Measurements from ENCODE around the gene ABHD15.

The ABHD15 gene

GRCh38 chr17:29566473-29567303 lies at the start of gene ABHD15:
Gene ABHD15, minus strand, starts transcription at chr17:29567037. Its CDS starts 71 bp downstream, at chr17:29566966.
- FAIRE-seq: no peak

GRCh38 chr17:29615492-29616299 lies 48.9 kb upstream of the ABHD15 start:
- no peak for FAIRE-seq

GRCh38 chr17:29615048-29615385 lies 48.2 kb upstream of the ABHD15 start:
- FAIRE-seq: no peak

DNA sequence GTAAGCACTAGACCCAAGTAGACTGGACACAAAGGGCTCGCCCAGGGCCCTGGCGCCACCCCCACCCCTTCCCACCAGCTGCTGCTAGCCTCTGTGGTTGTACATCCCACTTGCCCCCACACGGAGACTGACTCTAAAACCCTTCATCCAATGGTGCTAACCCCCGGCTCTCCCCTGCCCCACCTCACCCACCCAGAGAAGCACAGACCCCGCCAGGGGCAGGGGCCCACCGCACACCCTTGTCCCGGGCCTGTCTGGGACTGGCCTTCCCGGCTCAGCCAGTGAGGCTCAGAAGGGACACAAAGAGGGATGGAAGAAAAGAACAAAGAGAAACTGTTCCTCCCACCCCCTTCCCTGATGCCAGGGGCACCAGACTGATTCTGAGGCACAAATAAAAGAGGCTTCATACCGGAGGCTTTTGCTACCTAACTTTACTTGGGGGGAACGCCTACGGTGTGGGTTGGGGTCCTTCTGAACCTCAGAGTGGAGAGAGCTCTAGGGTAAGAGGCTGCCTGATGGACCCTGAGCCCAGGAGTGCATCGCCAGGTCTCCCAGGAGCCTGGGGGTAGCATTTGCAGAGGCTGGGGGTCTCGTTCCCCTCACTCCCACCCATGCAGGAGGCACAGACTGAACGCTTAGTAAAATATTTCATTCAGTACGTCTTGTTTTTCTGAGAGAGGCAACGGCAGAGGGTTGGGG lies 47.7 kb upstream of the ABHD15 start:
- FAIRE-seq: no peak

DNA sequence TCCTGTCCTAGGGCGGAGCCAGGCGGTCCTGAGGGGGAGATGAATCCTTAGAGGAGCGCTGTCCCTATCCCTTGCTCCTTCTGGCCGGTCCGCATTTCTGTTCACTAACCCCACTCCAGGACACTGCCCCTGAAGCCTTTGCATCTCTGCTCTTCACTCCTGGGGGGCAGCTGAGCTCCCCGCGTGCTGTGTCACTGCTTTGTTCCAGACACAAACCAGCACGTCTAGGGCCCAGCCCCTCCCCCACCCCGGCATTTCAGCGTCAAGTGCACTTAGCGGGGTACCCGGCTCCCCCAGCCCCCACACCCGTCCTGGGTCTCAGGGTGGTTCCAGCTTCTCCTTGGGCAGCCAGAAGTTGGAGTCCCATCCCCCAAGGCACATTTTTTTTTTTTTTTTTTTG lies 47.0 kb upstream of the ABHD15 start:
- FAIRE-seq: no peak

DNA sequence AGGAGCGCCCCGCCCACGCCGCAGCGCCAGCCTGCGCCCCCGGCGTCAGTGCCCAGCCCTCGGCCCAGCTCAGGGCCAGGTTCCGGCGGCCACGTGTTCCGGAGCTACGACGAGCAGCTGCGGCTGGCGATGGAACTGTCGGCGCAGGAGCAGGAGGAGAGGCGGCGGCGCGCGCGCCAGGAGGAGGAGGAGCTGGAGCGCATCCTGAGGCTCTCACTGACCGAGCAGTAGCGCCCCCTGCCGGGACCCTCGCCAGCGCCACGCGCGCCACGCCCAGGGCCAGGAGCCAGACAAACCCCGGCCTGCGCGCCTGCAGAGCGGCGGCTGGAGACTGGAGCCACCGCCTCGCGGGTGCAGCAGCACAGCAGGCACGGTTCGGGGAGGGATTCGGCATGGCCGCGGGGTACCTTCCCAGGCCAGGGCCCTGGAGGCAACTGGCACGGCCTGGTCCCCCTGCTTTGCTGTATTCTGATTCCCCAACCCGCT lies 46.6 kb upstream of the ABHD15 start:
- FAIRE-seq: no peak

- no peak for FAIRE-seq
Observed at GRCh38 chr17:29612404-29613280, 45.8 kb upstream of the ABHD15 start.

DNA sequence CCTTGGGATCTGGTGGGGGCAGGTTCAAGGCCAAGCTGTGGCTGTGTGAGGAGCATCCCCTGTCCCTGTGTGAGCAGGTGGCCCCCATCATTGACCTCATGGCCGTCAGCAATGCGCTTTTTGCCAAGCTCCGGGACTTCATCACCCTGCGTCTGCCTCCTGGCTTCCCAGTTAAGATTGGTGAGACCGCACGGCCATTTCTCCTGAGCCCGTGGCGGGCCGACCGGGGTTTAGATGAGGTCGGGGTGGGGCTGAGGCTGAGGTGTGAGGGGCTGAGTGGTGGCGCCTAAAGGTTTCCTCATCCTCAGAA lies 45.2 kb upstream of the ABHD15 start:
- FAIRE-seq: no peak

- no peak for FAIRE-seq
Observed at GRCh38 chr17:29611351-29612093, 44.7 kb upstream of the ABHD15 start.

- no peak for FAIRE-seq
Observed at GRCh38 chr17:29610395-29610794, 43.6 kb upstream of the ABHD15 start.

DNA sequence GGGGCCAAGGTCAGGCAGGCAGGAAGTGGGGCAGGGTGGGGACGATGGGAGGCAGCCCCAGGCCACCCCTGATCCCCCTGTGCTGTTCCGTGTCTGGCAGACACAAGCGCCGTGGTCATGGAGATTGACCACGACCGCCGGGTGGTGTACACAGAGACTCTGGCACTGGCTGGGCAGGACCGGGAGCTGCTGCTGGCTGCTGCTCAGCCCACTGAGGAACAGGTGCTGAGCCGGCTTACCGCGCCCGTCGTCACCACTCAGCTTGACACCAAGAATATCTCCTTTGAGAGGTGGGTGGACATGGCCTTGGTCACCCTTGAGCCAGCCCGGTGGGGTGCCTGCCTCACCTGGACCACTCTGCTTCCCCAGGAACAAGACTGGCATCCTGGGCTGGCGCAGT lies 42.1 kb upstream of the ABHD15 start:
- no peak for FAIRE-seq

- FAIRE-seq: no peak
Observed at GRCh38 chr17:29607557-29608195, 40.8 kb upstream of the ABHD15 start.

DNA sequence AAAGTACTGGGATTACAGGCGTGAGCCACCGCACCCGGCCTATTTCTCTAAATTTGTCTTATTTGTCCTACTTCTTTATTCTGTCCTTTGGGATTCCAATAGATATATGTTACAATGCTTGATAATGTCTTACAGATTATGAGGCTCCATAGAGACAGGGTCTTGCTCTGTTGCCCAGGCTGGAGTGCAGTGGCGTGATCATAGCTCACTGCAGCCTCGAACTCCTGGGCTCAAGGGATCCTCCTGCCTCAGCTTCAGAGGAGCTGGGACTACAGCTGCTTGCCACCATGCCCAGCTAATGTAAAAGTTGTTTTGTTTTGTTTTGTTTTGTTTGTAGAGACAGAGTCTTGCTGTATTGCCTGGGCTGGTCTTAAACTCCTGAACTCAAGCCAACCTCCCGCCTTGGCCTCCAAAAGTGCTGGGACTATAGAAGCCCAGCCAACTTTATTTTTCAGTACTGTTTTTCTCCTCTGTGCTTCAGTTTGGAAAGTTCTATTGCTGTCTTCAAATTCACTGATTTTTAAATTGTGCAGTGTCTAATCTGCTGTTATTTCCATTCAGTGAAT lies 36.4 kb upstream of the ABHD15 start:
- no peak for FAIRE-seq

DNA sequence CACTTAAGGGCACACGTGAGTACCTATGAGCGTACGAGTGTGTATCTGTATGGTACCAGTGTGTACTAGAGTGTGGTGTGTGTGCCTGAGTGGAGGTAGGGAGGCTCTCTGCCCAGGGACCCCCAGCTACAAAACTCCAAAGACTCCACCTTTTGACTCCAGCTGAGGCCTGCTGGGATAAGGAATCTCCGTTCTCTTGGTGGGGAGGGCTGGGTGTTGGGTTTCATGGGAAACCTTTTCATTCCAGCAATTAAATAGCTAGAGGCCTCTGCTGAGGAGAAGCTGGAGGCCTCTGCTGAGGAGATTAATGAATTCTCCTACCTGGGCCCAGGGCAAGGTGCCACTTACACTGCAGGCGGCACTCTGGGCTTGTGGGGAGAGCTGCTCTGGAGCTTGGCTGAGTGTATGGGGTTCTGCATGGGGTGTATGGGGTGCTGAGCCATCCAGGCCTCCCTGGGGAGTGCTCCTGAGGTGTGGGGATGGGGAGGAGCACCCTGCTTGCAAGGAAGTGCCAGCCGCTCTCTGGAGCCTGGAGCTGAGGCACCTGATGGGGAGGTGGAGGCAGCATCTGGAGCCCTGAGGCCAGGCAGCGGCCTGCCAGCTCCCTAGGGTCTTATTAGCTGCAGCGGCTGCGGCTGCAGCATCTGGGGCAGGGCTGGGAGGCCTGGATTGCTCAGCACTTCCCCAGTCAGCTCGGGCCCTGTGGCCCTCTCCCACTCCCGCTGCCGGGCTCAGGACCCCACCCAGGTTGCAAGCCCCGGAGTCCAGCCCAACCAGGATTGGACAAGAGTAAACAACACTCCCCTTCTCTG lies 30.7 kb upstream of the ABHD15 start:
- FAIRE-seq: no peak

DNA sequence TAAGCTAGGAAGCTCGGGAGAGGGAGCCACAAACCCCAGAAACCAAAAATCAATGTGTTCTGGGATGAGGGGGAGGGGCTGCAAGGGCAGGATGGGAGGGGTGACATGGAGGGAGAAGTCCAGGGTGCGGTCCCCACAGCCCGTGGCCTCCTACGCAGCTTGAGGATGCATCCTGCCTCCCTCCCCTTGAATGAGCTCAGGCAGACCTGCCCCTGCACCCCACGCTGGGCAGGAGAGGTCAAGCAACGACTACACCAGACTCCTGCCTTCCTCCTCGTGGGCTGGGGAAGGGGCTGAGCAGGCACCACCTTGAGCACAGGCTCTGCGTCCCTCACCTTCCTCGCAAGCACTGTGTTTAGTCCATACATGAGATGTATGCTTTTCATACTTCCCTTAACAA lies 30.0 kb upstream of the ABHD15 start:
- no peak for FAIRE-seq

DNA sequence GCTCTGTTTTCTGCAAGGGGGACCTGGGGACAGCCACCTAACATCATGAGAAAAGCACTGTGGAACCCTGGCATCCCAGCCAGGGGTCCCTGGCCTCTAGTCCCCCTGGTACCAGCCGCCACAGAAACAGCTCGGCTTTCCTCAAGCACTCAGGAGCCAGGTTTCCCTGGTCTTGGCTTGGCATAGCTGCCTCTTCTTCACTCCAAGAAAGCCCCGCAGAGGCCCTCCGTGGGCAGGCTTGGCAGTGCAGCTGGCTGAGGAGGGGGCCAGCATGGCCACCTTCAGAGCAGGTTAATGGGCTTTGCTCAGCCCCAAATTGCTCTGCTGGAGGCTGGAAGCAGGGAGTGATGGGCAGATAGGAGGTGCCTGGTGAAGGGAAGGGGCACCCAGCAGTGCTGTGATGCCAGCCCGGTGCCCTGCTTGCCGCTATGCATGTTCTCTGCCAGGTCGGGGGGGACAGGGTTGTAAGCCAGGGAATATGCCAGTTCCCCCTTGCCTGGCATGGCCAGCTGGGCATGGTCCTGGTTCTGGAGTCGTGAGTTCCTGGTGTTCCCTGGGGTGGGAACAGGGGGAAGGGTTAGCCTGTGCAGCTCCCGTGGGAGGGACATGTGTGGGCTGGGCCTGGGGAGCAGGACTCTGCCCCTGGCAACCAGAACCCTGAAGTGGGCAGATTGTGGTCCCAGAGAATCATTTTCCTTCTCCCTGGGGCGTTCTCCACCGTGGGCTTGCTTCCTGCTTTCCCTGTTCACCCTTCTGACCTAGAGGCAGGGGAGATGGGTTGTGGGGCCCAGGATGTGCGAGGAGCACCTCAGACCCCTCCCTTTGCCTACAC lies 29.3 kb upstream of the ABHD15 start:
- FAIRE-seq: no peak

DNA sequence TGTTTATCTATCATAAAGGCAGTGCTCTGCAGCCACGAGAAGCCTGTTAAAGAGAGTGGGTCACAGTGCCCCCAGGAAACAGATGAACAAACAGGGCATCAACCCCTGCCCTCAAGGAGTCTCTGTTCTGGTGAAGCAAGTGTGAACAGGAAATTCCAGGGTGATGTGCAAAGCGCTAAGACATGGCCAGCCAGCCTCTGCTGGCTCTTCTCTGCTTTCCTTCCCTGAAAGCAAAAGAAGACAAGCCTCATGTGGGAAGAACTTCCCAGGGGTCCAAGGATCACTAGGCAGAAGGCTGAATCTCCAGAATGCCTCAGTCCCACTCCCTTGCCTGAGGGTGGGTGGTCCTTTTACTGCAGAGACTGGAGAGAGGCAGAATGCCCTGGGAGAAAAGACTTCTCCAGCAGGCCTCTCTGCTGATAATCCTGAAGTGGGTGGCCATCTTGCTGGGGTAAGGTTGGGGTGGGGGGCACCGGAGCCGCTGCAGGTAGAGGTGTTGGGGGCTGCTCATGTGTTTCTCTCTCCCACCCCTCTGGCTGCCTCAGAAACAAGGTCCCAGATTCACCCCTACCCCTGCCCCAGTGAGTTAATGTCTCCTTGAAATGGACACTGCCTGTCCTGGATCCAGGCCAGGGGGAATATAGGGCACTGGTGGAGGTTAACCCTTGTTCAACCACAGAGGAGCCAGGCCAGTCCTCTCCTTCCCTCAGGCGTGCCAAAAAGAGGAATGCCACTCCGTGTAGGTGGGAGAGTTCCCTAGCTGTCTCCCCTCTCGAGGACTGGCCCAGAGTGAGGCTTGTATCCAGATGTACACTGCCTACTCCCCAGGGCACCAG lies 28.5 kb upstream of the ABHD15 start:
- no peak for FAIRE-seq

- FAIRE-seq: no peak
Observed at GRCh38 chr17:29594519-29595090, 27.8 kb upstream of the ABHD15 start.

Data from G401.6 (cell line).